ENCODE measurements around the gene CTSS. TPM values are rescaled to one million over a fixed set of nuclear protein-coding genes. Genes with fewer than 3 reads are reported as not detected.
"Not testable (repeated sequence)": the region's sequence is repeated elsewhere in the genome, so short reads cannot be mapped to it uniquely, and the experiment has no call there.

The CTSS gene
- total RNA-seq, 2 experiments from 2014 or later: 38.7 to 40.6 TPM

- no peaks in the 10 kb centered on the region for H3K9me2 ChIP-seq (ENCODE audit: insufficient read depth, low read length)
- H3K4me1 ChIP-seq (ENCODE audit: insufficient read depth, low read length, poor library complexity, severe bottlenecking): peaks cover 21% of the 10 kb centered on the region
- H3K27ac ChIP-seq (ENCODE audit: low read depth, low read length, poor library complexity, severe bottlenecking): no peak overlapping the region
- TF ChIP-seq, protein P1, sequence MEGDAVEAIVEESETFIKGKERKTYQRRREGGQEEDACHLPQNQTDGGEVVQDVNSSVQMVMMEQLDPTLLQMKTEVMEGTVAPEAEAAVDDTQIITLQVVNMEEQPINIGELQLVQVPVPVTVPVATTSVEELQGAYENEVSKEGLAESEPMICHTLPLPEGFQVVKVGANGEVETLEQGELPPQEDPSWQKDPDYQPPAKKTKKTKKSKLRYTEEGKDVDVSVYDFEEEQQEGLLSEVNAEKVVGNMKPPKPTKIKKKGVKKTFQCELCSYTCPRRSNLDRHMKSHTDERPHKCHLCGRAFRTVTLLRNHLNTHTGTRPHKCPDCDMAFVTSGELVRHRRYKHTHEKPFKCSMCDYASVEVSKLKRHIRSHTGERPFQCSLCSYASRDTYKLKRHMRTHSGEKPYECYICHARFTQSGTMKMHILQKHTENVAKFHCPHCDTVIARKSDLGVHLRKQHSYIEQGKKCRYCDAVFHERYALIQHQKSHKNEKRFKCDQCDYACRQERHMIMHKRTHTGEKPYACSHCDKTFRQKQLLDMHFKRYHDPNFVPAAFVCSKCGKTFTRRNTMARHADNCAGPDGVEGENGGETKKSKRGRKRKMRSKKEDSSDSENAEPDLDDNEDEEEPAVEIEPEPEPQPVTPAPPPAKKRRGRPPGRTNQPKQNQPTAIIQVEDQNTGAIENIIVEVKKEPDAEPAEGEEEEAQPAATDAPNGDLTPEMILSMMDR (conservative IDR thresholded peaks at IDR 0.05; ENCODE audit: low read length): no peak
- TF ChIP-seq EZH2phosphoT487 (IDR thresholded peaks at IDR 0.05; ENCODE audit: borderline replicate concordance, low read depth, low read length): no peak
- no peaks in the 10 kb centered on the region for H3K9me3 ChIP-seq (ENCODE audit: low read length)
- no peaks in the 10 kb centered on the region for H3K79me2 ChIP-seq (ENCODE audit: insufficient read depth, low read depth, low read length)
- no peak overlapping the region for H3K4me2 ChIP-seq (ENCODE audit: low read length)
- DNase-seq (ENCODE audit: low spot score): no peak
- ChIA-PET POLR2A (no interaction called here), CTCF (ENCODE audit: unreplicated experiment) (no interaction called here)
- BruUV-seq (replicated peaks): no TSS peak
- H4K20me1 ChIP-seq (ENCODE audit: insufficient read depth, low read length): no peaks in the 10 kb centered on the region
- no peak overlapping the region for H3K4me3 ChIP-seq (ENCODE audit: low read depth, low read length, poor library complexity, severe bottlenecking)
- H2AFZ ChIP-seq (ENCODE audit: low read length): no peak overlapping the region
- intact Hi-C loops (cut with micrococcal nuclease; ENCODE audit: unreplicated experiment): no loop called here
- no peaks in the 10 kb centered on the region for H3K36me3 ChIP-seq (ENCODE audit: insufficient read depth, low read length)
Measured at GRCh38 chr1:150772326-150772725, 6.7 kb upstream of the CTSS start.

GRCh38 chr1:150767704-150768103 lies 2.1 kb upstream of the CTSS start:
- intact Hi-C loops (cut with micrococcal nuclease; ENCODE audit: unreplicated experiment): loop anchor here (5.0 kb wide), 1 partner anchor 205 kb away; no protein-coding TSS in a partner anchor
- ChIA-PET POLR2A (interaction anchor here (0.7 to 1.4 kb wide), 3 partner anchors 15 to 76 kb away, joined by 3 to 5 read pairs (median 4); no protein-coding TSS in a partner anchor), CTCF (ENCODE audit: unreplicated experiment) (interaction anchor here (0.6 kb wide), 1 partner anchor 8 kb away, joined by 3 read pairs; no protein-coding TSS in a partner anchor)
- BruUV-seq (replicated peaks); H3K9me3 ChIP-seq (ENCODE audit: low read length); H3K4me3 ChIP-seq (ENCODE audit: low read depth, low read length, poor library complexity, severe bottlenecking); H4K20me1 ChIP-seq (ENCODE audit: insufficient read depth, low read length); H3K36me3 ChIP-seq (ENCODE audit: insufficient read depth, low read length); H3K9me2 ChIP-seq (ENCODE audit: insufficient read depth, low read length); H3K27ac ChIP-seq (ENCODE audit: low read depth, low read length, poor library complexity, severe bottlenecking); H3K4me2 ChIP-seq (ENCODE audit: low read length): not testable (repeated sequence)
- peaks cover 29% of the 10 kb centered on the region for H3K79me2 ChIP-seq (ENCODE audit: insufficient read depth, low read depth, low read length)
- DNase-seq (ENCODE audit: low spot score): peak; percentile 24
- H2AFZ ChIP-seq (ENCODE audit: low read length): peak overlapping the region; percentile 68; the same call in 1 of the 2 replicates
- peaks cover 49% of the 10 kb centered on the region for H3K4me1 ChIP-seq (ENCODE audit: insufficient read depth, low read length, poor library complexity, severe bottlenecking)

GRCh38 chr1:150765977-150766301 lies 361 bp upstream of the CTSS start:
- H3K4me3 ChIP-seq (ENCODE audit: low read depth, low read length, poor library complexity, severe bottlenecking): peak overlapping the region; percentile 87
- CTCF ChIA-PET (ENCODE audit: unreplicated experiment); H3K9me3 ChIP-seq (ENCODE audit: low read length); DNase-seq (ENCODE audit: low spot score); H3K9me2 ChIP-seq (ENCODE audit: insufficient read depth, low read length); H4K20me1 ChIP-seq (ENCODE audit: insufficient read depth, low read length); BruUV-seq (replicated peaks): not testable (repeated sequence)
- H3K79me2 ChIP-seq (ENCODE audit: insufficient read depth, low read depth, low read length): peaks cover 47% of the 10 kb centered on the region
- peaks cover 23% of the 10 kb centered on the region for H3K36me3 ChIP-seq (ENCODE audit: insufficient read depth, low read length)
- peaks cover 50% of the 10 kb centered on the region for H3K4me1 ChIP-seq (ENCODE audit: insufficient read depth, low read length, poor library complexity, severe bottlenecking)
- H3K27ac ChIP-seq (ENCODE audit: low read depth, low read length, poor library complexity, severe bottlenecking): peak overlapping the region; percentile 80
- POLR2A ChIA-PET: interaction anchor here (0.5 to 2.2 kb wide), 7 partner anchors 9 to 93 kb away, joined by 3 to 9 read pairs (median 3); partner anchors contain the start of gene GOLPH3L
- intact Hi-C loops (cut with micrococcal nuclease; ENCODE audit: unreplicated experiment): loop anchor here (1.0 to 5.0 kb wide), 2 partner anchors 156 to 204 kb away; no protein-coding TSS in a partner anchor
- H3K4me2 ChIP-seq (ENCODE audit: low read length): peak overlapping the region; percentile 84
- H2AFZ ChIP-seq (ENCODE audit: low read length): peak overlapping the region; percentile 94; the same call in 1 of the 2 replicates

All from OCI-LY7 (cell line).